GM20431 (cell line): ENCODE data around the gene ANKRD53.

Source experiments
- in situ Hi-C: fragments of 300-500 bp; cut with MseI, MboI; formaldehyde crosslinking; loops from one replicate; pipeline ENCODE4 v1.15.0; 2020; ENCODE audit warnings: low sequenced_read_pairs; ENCODE audit not compliant: unreplicated experiment

Gene ANKRD53

GRCh38 chr2:71004857-71005256 is 26.4 kb downstream of the ANKRD53 start:
- in situ Hi-C loops, result loop anchor here (25.0 kb wide), 1 partner anchor 507 kb away; no protein-coding TSS in a partner anchor

GRCh38 chr2:71005271-71006202 is 27.1 kb downstream of the ANKRD53 start:
- in situ Hi-C loops, result loop anchor here (25.0 kb wide), 1 partner anchor 507 kb away; no protein-coding TSS in a partner anchor

GRCh38 chr2:71006323-71006722 is 27.9 kb downstream of the ANKRD53 start:
- in situ Hi-C loops, result loop anchor here (25.0 kb wide), 1 partner anchor 506 kb away; no protein-coding TSS in a partner anchor

GRCh38 chr2:71006955-71007799 is 28.7 kb downstream of the ANKRD53 start:
- in situ Hi-C loops, result loop anchor here (25.0 kb wide), 1 partner anchor 505 kb away; no protein-coding TSS in a partner anchor

- in situ Hi-C loops, result loop anchor here (25.0 kb wide), 1 partner anchor 504 kb away; no protein-coding TSS in a partner anchor
Measured at GRCh38 chr2:71008342-71008741, 29.9 kb downstream of the ANKRD53 start.

- in situ Hi-C loops, result loop anchor here (25.0 kb wide), 1 partner anchor 501 kb away; no protein-coding TSS in a partner anchor
Measured at GRCh38 chr2:71011786-71012185, 33.4 kb downstream of the ANKRD53 start.

- in situ Hi-C loops, result loop anchor here (25.0 kb wide), 1 partner anchor 494 kb away; no protein-coding TSS in a partner anchor
Measured at GRCh38 chr2:71018625-71019024, 40.2 kb downstream of the ANKRD53 start.

GRCh38 chr2:71019989-71020388 is 41.6 kb downstream of the ANKRD53 start:
- in situ Hi-C loops, result loop anchor here (25.0 kb wide), 1 partner anchor 492 kb away; no protein-coding TSS in a partner anchor

GRCh38 chr2:71021394-71021793 is 43.0 kb downstream of the ANKRD53 start:
- in situ Hi-C loops, result loop anchor here (25.0 kb wide), 1 partner anchor 491 kb away; no protein-coding TSS in a partner anchor

GRCh38 chr2:71023553-71024243 is 45.3 kb downstream of the ANKRD53 start:
- in situ Hi-C loops, result loop anchor here (25.0 kb wide), 1 partner anchor 489 kb away; no protein-coding TSS in a partner anchor
